DMS53 treated with DMSO at 0.1 percent for 48 hours (cell line): ENCODE data around the gene SBF1.

Experiments used
- DNase-seq: peaks from one replicate; lab custom pipeline; 2025; ENCODE audit not compliant: unreplicated experiment; lab: John Stamatoyannopoulos, UW

The SBF1 gene

GRCh38 chr22:50506611-50507420 lies 32.0 kb upstream of the SBF1 start:
- DNase-seq, result no peak

- DNase-seq, result no peak
These were observed 31.2 kb upstream of the SBF1 start for GRCh38 chr22:50505776-50506610.

- no peak for DNase-seq
These were observed 30.5 kb upstream of the SBF1 start for GRCh38 chr22:50505276-50505775.

- DNase-seq, result no peak
These were observed 29.8 kb upstream of the SBF1 start for GRCh38 chr22:50504369-50505211.

- no peak for DNase-seq
These were observed 28.8 kb upstream of the SBF1 start for GRCh38 chr22:50503475-50504145.

GRCh38 chr22:50502628-50503474 lies 28.0 kb upstream of the SBF1 start:
- DNase-seq, result no peak

GRCh38 chr22:50502096-50502495 lies 27.3 kb upstream of the SBF1 start:
- DNase-seq, result no peak

GRCh38 chr22:50500452-50500851 lies 25.6 kb upstream of the SBF1 start:
- DNase-seq, result no peak

- DNase-seq, result peak; percentile 72
These were observed 23.6 kb upstream of the SBF1 start for GRCh38 chr22:50498322-50498890.

GRCh38 chr22:50497093-50497492 lies 22.3 kb upstream of the SBF1 start:
- no peak for DNase-seq

- DNase-seq, result no peak
These were observed 15.9 kb upstream of the SBF1 start for GRCh38 chr22:50490531-50491308.

- no peak for DNase-seq
These were observed 14.8 kb upstream of the SBF1 start for GRCh38 chr22:50489363-50490243.

- no peak for DNase-seq
These were observed 14.1 kb upstream of the SBF1 start for GRCh38 chr22:50488886-50489285.

GRCh38 chr22:50488006-50488677 lies 13.3 kb upstream of the SBF1 start:
- DNase-seq, result no peak

- no peak for DNase-seq
These were observed 12.6 kb upstream of the SBF1 start for GRCh38 chr22:50487290-50488005.

- no peak for DNase-seq
These were observed 11.9 kb upstream of the SBF1 start, which contains the start of gene MIOX for GRCh38 chr22:50486561-50487289. Gene MIOX (plus strand): TSS chr22:50486859. CDS start chr22:50486898, 39 bp downstream.
